ENCODE measurements around the gene WWC1. TPM values are rescaled to one million over a fixed set of nuclear protein-coding genes. Genes with fewer than 3 reads are reported as not detected.
"Not testable (repeated sequence)": the region's sequence is repeated elsewhere in the genome, so short reads cannot be mapped to it uniquely, and the experiment has no call there.

Gene WWC1
- total RNA-seq, 1 donor from 2014 or later, result 0.70 TPM

GRCh38 chr5:168269937-168270330 is 21.5 kb upstream of the WWC1 start:
- intact Hi-C loops (cut with micrococcal nuclease), result loop anchor here (1.0 to 10.0 kb wide), 4 partner anchors 145 to 1315 kb away; partner anchors contain the start of genes PANK3, RARS1 and SPDL1
- no peak overlapping the region for H3K4me3 Mint-ChIP-seq
- no peaks in the 10 kb centered on the region for H3K36me3 Mint-ChIP-seq (ENCODE audit: low read depth)
- H3K27ac Mint-ChIP-seq, result no peak overlapping the region
- peaks cover 18% of the 10 kb centered on the region for H3K27me3 Mint-ChIP-seq (ENCODE audit: insufficient read depth)
- no peak for DNase-seq (ENCODE audit: low spot score)
- H3K4me1 Mint-ChIP-seq (ENCODE audit: low read depth), result peaks cover 6% of the 10 kb centered on the region
- no peaks in the 10 kb centered on the region for H3K9me3 Mint-ChIP-seq

DNA sequence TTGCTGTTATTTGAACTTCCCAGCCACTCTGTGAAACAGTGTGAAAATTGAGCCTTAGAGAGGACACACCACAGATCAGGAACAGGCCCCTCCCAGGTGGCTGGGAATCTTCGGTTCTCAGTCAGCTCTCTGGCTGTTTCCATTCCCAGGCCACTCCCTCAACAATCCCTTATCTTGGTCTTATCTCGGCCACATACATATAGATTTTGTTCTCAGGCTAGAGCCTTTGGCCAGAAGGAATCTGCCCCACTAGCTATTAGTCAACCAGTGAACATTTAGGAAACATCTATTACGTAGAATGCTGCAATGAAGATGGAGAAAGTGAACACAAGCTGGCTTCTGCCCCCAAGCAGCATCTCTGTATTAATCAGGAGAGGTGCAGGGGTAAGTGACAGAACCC is 21.0 kb upstream of the WWC1 start:
- H3K4me1 Mint-ChIP-seq (ENCODE audit: low read depth), result peaks cover 6% of the 10 kb centered on the region
- H3K27me3 Mint-ChIP-seq (ENCODE audit: insufficient read depth), result peaks cover 20% of the 10 kb centered on the region
- H3K9me3 Mint-ChIP-seq, result no peaks in the 10 kb centered on the region
- no peaks in the 10 kb centered on the region for H3K36me3 Mint-ChIP-seq (ENCODE audit: low read depth)
- intact Hi-C loops (cut with micrococcal nuclease), result no loop called here
- H3K27ac Mint-ChIP-seq, result no peak overlapping the region
- H3K4me3 Mint-ChIP-seq, result no peak overlapping the region
- no peak for DNase-seq (ENCODE audit: low spot score)

GRCh38 chr5:168273056-168273980 is 18.1 kb upstream of the WWC1 start:
- Mint-ChIP-seq H3K9me3 (no peaks in the 10 kb centered on the region), H3K27ac (no peak overlapping the region), H3K4me3 (no peak overlapping the region), H3K27me3 (ENCODE audit: insufficient read depth) (peaks cover 20% of the 10 kb centered on the region), H3K4me1 (ENCODE audit: low read depth) (peaks cover 6% of the 10 kb centered on the region), H3K36me3 (ENCODE audit: low read depth) (no peaks in the 10 kb centered on the region)
- intact Hi-C loops (cut with micrococcal nuclease), result no loop called here
- DNase-seq (ENCODE audit: low spot score), result no peak

- Mint-ChIP-seq H3K36me3 (ENCODE audit: low read depth) (no peaks in the 10 kb centered on the region), H3K4me3 (no peak overlapping the region), H3K4me1 (ENCODE audit: low read depth) (peaks cover 2% of the 10 kb centered on the region), H3K27me3 (ENCODE audit: insufficient read depth) (peaks cover 13% of the 10 kb centered on the region), H3K27ac (no peak overlapping the region), H3K9me3 (no peaks in the 10 kb centered on the region)
- intact Hi-C loops (cut with micrococcal nuclease), result no loop called here
- DNase-seq (ENCODE audit: low spot score), result no peak
Observed at GRCh38 chr5:168274406-168274805, 17.0 kb upstream of the WWC1 start.

DNA sequence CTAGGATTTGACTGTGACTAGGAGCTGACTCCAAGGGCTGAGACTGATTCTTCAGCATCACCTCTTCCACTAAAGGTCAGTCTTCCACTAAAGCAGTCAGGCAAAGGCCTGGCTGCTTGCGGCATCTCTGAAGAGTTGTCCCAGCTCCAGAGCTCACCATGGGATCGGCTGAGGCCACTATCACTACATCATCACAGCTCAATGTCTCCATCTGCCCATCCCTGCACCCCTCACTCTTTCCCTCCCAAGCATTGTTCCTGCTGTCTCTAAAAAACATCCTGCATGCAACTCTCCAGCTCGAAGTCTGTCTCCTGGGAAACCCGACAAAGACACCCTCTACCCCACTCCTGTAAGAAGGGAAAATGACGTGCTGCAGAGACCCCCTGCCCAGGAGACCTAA is 15.5 kb upstream of the WWC1 start:
- Mint-ChIP-seq H3K4me3 (no peak overlapping the region), H3K4me1 (ENCODE audit: low read depth) (no peaks in the 10 kb centered on the region), H3K9me3 (no peaks in the 10 kb centered on the region), H3K27me3 (ENCODE audit: insufficient read depth) (peaks cover 9% of the 10 kb centered on the region), H3K27ac (no peak overlapping the region), H3K36me3 (ENCODE audit: low read depth) (no peaks in the 10 kb centered on the region)
- intact Hi-C loops (cut with micrococcal nuclease), result no loop called here
- DNase-seq (ENCODE audit: low spot score), result no peak

GRCh38 chr5:168282120-168282519 is 9.3 kb upstream of the WWC1 start:
- intact Hi-C loops (cut with micrococcal nuclease), result no loop called here
- Mint-ChIP-seq H3K27ac (no peak overlapping the region), H3K4me1 (ENCODE audit: low read depth) (no peaks in the 10 kb centered on the region), H3K36me3 (ENCODE audit: low read depth) (no peaks in the 10 kb centered on the region), H3K4me3 (no peak overlapping the region), H3K27me3 (ENCODE audit: insufficient read depth) (peaks cover 7% of the 10 kb centered on the region), H3K9me3 (peaks cover 15% of the 10 kb centered on the region)
- no peak for DNase-seq (ENCODE audit: low spot score)

- H3K27me3 Mint-ChIP-seq (ENCODE audit: insufficient read depth), result peaks cover 18% of the 10 kb centered on the region
- peaks cover 15% of the 10 kb centered on the region for H3K9me3 Mint-ChIP-seq
- no peaks in the 10 kb centered on the region for H3K36me3 Mint-ChIP-seq (ENCODE audit: low read depth)
- intact Hi-C loops (cut with micrococcal nuclease), result no loop called here
- no peak overlapping the region for H3K4me3 Mint-ChIP-seq
- no peak for DNase-seq (ENCODE audit: low spot score)
- H3K4me1 Mint-ChIP-seq (ENCODE audit: low read depth), result peaks cover 3% of the 10 kb centered on the region
- H3K27ac Mint-ChIP-seq, result no peak overlapping the region
Observed at GRCh38 chr5:168284809-168285208, 6.6 kb upstream of the WWC1 start.

- Mint-ChIP-seq H3K4me3 (no peak overlapping the region), H3K27ac (no peak overlapping the region), H3K9me3 (peaks cover 15% of the 10 kb centered on the region), H3K4me1 (ENCODE audit: low read depth) (peaks cover 7% of the 10 kb centered on the region), H3K27me3 (ENCODE audit: insufficient read depth) (peaks cover 24% of the 10 kb centered on the region), H3K36me3 (ENCODE audit: low read depth) (no peaks in the 10 kb centered on the region)
- intact Hi-C loops (cut with micrococcal nuclease), result no loop called here
- DNase-seq (ENCODE audit: low spot score), result no peak
Observed at GRCh38 chr5:168285696-168286095, 5.7 kb upstream of the WWC1 start.

- intact Hi-C loops (cut with micrococcal nuclease), result no loop called here
- H3K27ac Mint-ChIP-seq, result no peak overlapping the region
- H3K9me3 Mint-ChIP-seq, result peaks cover 15% of the 10 kb centered on the region
- no peak overlapping the region for H3K4me3 Mint-ChIP-seq
- no peaks in the 10 kb centered on the region for H3K36me3 Mint-ChIP-seq (ENCODE audit: low read depth)
- peaks cover 7% of the 10 kb centered on the region for H3K4me1 Mint-ChIP-seq (ENCODE audit: low read depth)
- H3K27me3 Mint-ChIP-seq (ENCODE audit: insufficient read depth), result peaks cover 30% of the 10 kb centered on the region
- no peak for DNase-seq (ENCODE audit: low spot score)
Observed at GRCh38 chr5:168286386-168286785, 5.1 kb upstream of the WWC1 start.

DNA sequence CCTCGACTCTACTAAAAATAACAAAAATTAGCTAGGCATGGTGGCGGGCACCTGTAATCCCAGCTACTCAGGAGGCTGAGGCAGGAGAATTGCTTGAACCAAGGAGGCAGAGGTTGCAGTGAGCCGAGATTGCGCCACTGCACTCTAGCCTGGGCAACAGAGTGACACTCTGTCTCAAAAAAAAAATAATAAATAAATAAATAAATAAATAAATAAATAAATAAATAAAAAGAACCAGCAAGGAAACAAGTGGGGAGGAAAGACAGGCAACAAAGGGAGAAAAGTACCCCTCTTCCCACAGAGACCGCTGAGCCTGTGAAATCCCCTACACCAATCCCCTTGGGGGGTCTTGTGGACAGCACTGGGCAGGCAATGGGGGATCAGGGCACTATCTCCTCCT is 4.6 kb upstream of the WWC1 start:
- H3K4me3 Mint-ChIP-seq; H3K36me3 Mint-ChIP-seq (ENCODE audit: low read depth); H3K27ac Mint-ChIP-seq; DNase-seq (ENCODE audit: low spot score); intact Hi-C loops (cut with micrococcal nuclease); H3K4me1 Mint-ChIP-seq (ENCODE audit: low read depth): not testable (repeated sequence)
- peaks cover 15% of the 10 kb centered on the region for H3K9me3 Mint-ChIP-seq
- H3K27me3 Mint-ChIP-seq (ENCODE audit: insufficient read depth), result peaks cover 30% of the 10 kb centered on the region

DNA sequence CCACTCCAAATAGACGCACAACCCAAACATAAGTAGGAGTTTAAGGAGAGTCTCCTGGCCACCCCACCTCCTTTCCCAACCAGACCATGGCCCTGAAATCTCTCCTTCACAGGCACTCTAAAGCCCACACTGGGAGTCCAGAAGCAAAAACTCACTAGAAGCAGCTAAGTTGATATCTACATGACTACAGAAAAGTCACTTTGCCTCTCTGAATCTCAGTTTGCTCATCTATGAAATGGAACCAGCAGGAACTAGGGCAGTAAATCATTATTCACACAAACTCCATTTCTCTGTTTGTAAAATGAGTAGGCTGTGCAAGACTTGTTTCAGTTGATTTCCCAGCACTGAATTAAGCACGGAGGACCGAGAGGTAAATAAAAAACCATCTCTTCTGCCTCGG is 4.1 kb upstream of the WWC1 start:
- Mint-ChIP-seq H3K9me3 (peaks cover 15% of the 10 kb centered on the region), H3K4me3 (no peak overlapping the region), H3K27ac (no peak overlapping the region), H3K36me3 (ENCODE audit: low read depth) (no peaks in the 10 kb centered on the region), H3K27me3 (ENCODE audit: insufficient read depth) (peaks cover 30% of the 10 kb centered on the region), H3K4me1 (ENCODE audit: low read depth) (peaks cover 7% of the 10 kb centered on the region)
- no peak for DNase-seq (ENCODE audit: low spot score)
- intact Hi-C loops (cut with micrococcal nuclease), result no loop called here

- DNase-seq (ENCODE audit: low spot score), result no peak
- Mint-ChIP-seq H3K4me1 (ENCODE audit: low read depth) (peaks cover 7% of the 10 kb centered on the region), H3K27ac (no peak overlapping the region), H3K36me3 (ENCODE audit: low read depth) (no peaks in the 10 kb centered on the region), H3K4me3 (no peak overlapping the region), H3K27me3 (ENCODE audit: insufficient read depth) (peaks cover 38% of the 10 kb centered on the region), H3K9me3 (peaks cover 15% of the 10 kb centered on the region)
- intact Hi-C loops (cut with micrococcal nuclease), result no loop called here
Observed at GRCh38 chr5:168288349-168289245, 2.8 kb upstream of the WWC1 start.

DNA sequence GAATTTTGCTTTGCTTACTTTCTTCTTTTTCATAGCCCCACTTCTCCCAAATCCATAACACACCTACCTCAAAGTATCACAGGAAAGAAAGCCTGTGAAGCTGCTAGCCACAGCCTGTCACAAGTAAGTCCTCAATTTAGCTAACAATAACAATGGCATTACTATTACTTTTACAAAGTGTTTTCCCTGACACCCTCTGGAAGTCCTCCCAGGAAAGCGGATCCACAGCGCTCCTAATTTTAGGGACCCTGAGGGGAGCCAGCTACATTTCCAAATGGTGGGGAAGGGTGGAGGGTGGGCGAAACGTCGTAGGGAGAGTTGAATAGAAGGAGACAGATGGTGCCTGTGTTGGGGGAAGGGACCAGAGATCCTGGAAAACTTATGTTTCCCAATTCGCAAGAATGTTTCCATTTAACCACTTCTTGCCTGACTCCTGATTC is 523 bp upstream of the WWC1 start:
- peaks cover 32% of the 10 kb centered on the region for H3K27me3 Mint-ChIP-seq (ENCODE audit: insufficient read depth)
- no peaks in the 10 kb centered on the region for H3K9me3 Mint-ChIP-seq
- DNase-seq (ENCODE audit: low spot score), result no peak
- H3K36me3 Mint-ChIP-seq (ENCODE audit: low read depth), result no peaks in the 10 kb centered on the region
- no peak overlapping the region for H3K27ac Mint-ChIP-seq
- intact Hi-C loops (cut with micrococcal nuclease), result no loop called here
- H3K4me1 Mint-ChIP-seq (ENCODE audit: low read depth), result peaks cover 7% of the 10 kb centered on the region
- peak overlapping the region; percentile 58 for H3K4me3 Mint-ChIP-seq
